Calu3 (cell line): ENCODE data around the gene RAB3IP. TPM values are rescaled to one million over a fixed set of nuclear protein-coding genes. Genes with fewer than 3 reads are reported as not detected.

Source experiments
- BruUV-seq: library from RNA; stranded (reverse); fragments of 400-500 nt; replicated peaks from 2 replicates; lab custom pipeline; 2021; lab: Mats Ljungman, UMichigan
- CTCF ChIA-PET: fragments of 300-600 bp; sonication (Branson Sonifier 250); formaldehyde crosslinking; loops from one replicate; lab custom pipeline; 2022; ENCODE audit warnings: antibody characterized with exemption; lab: Charles Lee
- DNase-seq: peaks from one replicate; pipeline ENCODE4 v3.0.0; 2022
- H3K27ac Mint-ChIP-seq: one replicate; pipeline ENCODE4 v1.8.0; 2022; ENCODE audit warnings: mixed read lengths; ENCODE audit not compliant: unreplicated experiment
- H3K27me3 Mint-ChIP-seq: one replicate; pipeline ENCODE4 v1.8.0; 2022; ENCODE audit warnings: mixed read lengths; ENCODE audit not compliant: unreplicated experiment
- H3K36me3 Mint-ChIP-seq: one replicate; pipeline ENCODE4 v1.8.0; 2022; ENCODE audit warnings: mild to moderate bottlenecking, moderate library complexity, mixed read lengths; ENCODE audit not compliant: insufficient read depth, unreplicated experiment
- H3K4me1 Mint-ChIP-seq: one replicate; pipeline ENCODE4 v1.8.0; 2022; ENCODE audit warnings: mild to moderate bottlenecking, low read depth, mixed read lengths; ENCODE audit not compliant: unreplicated experiment
- H3K4me3 Mint-ChIP-seq: one replicate; pipeline ENCODE4 v1.8.0; 2022; ENCODE audit warnings: mild to moderate bottlenecking, low read depth, moderate library complexity, mixed read lengths; ENCODE audit not compliant: unreplicated experiment
- H3K9me3 Mint-ChIP-seq: one replicate; pipeline ENCODE4 v1.8.0; 2022; ENCODE audit warnings: low read depth, mixed read lengths; ENCODE audit not compliant: unreplicated experiment
- intact Hi-C: fragments of 100-400 bp; cut with micrococcal nuclease; formaldehyde crosslinking; loops from one replicate; pipeline ENCODE4 v1.10.0; 2022; ENCODE audit not compliant: unreplicated experiment
- total RNA-seq: library from RNA; stranded (reverse); gene quantifications from 2 replicates; pipeline ENCODE4 v1.2.3, GENCODE V29; 2022
- TF ChIP-seq, protein P1 (sequence below): fragments of 200-600 bp; IDR thresholded peaks from one replicate; pipeline ENCODE4 v1.8.0; 2022; ENCODE audit warnings: antibody characterized with exemption; ENCODE audit not compliant: unreplicated experiment

Gene RAB3IP
- total RNA-seq, 1 experiment from 2014 or later = 101 TPM

- intact Hi-C loops = no loop called here
- CTCF ChIA-PET = no interaction called here
- no peak for DNase-seq
- TF ChIP-seq, protein P1, sequence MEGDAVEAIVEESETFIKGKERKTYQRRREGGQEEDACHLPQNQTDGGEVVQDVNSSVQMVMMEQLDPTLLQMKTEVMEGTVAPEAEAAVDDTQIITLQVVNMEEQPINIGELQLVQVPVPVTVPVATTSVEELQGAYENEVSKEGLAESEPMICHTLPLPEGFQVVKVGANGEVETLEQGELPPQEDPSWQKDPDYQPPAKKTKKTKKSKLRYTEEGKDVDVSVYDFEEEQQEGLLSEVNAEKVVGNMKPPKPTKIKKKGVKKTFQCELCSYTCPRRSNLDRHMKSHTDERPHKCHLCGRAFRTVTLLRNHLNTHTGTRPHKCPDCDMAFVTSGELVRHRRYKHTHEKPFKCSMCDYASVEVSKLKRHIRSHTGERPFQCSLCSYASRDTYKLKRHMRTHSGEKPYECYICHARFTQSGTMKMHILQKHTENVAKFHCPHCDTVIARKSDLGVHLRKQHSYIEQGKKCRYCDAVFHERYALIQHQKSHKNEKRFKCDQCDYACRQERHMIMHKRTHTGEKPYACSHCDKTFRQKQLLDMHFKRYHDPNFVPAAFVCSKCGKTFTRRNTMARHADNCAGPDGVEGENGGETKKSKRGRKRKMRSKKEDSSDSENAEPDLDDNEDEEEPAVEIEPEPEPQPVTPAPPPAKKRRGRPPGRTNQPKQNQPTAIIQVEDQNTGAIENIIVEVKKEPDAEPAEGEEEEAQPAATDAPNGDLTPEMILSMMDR = no peak
- Mint-ChIP-seq H3K27me3 (no peaks in the 10 kb centered on the region), H3K4me3 (no peak overlapping the region), H3K9me3 (peaks cover 14% of the 10 kb centered on the region), H3K27ac (no peak overlapping the region), H3K4me1 (peaks cover 8% of the 10 kb centered on the region), H3K36me3 (peaks cover 49% of the 10 kb centered on the region)
- no TSS peak for BruUV-seq
These were observed 72.3 kb downstream of the RAB3IP start for GRCh38 chr12:69810870-69811498.

GRCh38 chr12:69816082-69816481, 77.4 kb downstream of the RAB3IP start:
- no peak overlapping the region for H3K27ac Mint-ChIP-seq
- intact Hi-C loops = no loop called here
- no peak overlapping the region for H3K4me3 Mint-ChIP-seq
- no peak for DNase-seq
- CTCF ChIA-PET = no interaction called here
- H3K27me3 Mint-ChIP-seq = no peaks in the 10 kb centered on the region
- BruUV-seq = no TSS peak
- TF ChIP-seq, protein P1 = no peak
- no peaks in the 10 kb centered on the region for H3K9me3 Mint-ChIP-seq
- peaks cover 30% of the 10 kb centered on the region for H3K4me1 Mint-ChIP-seq
- H3K36me3 Mint-ChIP-seq = peaks cover 35% of the 10 kb centered on the region

DNA sequence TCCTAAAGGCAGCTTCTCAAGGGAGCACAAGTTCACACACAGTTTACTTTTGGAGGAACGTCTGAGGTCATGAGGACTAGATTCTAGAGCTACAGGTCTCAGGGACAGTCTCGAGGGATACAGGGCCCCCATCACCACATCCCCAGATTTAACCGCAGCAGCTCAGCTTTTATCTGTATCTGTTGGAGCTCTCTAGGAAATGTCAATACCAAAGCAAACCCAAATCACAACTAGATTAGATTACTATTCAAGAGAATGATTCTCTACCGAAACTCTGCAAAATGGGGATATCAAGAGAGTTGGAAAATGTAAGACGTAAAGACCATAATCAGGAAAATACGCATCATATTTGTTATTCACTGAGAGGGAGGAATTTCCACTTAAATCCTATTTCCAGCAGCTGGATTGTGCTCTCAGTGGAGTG, 82.4 kb downstream of the RAB3IP start:
- Mint-ChIP-seq H3K4me3 (peak overlapping the region; percentile 67), H3K4me1 (peaks cover 68% of the 10 kb centered on the region), H3K36me3 (peaks cover 32% of the 10 kb centered on the region), H3K9me3 (no peaks in the 10 kb centered on the region), H3K27me3 (no peaks in the 10 kb centered on the region), H3K27ac (peak overlapping the region; percentile 97)
- no peak for DNase-seq
- TF ChIP-seq, protein P1 = no peak
- BruUV-seq = TSS peak; percentile 88
- intact Hi-C loops = no loop called here
- CTCF ChIA-PET = interaction anchor here (0.5 to 2.0 kb wide), 7 partner anchors 12 to 1236 kb away, joined by 3 to 12 read pairs (median 4); no protein-coding TSS in a partner anchor

DNA sequence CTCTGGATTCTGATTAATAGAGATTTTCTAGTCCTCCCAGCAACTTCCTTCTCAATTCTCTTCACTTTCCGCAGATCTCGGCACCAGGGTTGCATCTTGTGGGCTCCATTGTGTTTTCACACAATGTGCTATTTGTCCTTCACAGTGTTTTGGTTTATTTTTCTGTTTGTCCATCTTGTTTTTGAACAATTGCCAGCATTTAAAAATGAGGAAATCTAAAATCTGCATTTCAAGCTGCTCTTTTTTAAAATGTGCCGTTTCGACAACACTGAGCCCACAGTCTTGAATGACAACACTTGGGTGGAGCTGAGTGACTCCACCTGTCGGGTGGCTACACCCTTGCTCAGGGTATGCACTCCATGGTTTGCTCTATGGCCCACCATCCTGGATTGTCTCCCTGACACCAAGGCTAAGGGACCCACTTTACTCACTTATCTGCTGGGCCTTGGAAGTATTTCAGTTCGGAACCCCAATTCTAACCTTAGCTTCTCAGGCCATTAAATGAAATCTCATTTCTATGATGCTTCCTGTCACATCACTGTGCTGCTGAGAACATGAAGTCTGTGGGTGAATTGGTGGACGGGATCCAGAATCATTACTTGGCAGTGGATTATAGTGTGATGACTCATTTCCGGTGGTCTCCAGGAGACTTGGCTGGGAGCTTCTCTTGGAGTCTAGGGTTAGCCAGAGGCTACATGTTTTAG, 82.9 kb downstream of the RAB3IP start:
- DNase-seq = peak; percentile 79
- BruUV-seq = no TSS peak
- intact Hi-C loops = no loop called here

More for the DNA sequence above, 82.9 kb downstream of the RAB3IP start:
- CTCF ChIA-PET = interaction anchor here (0.5 to 2.0 kb wide), 9 partner anchors 11 to 1237 kb away, joined by 3 to 12 read pairs (median 5); no protein-coding TSS in a partner anchor
- Mint-ChIP-seq H3K36me3 (peaks cover 27% of the 10 kb centered on the region), H3K27me3 (no peaks in the 10 kb centered on the region), H3K4me3 (peak overlapping the region; percentile 67), H3K27ac (peak overlapping the region; percentile 97), H3K9me3 (no peaks in the 10 kb centered on the region), H3K4me1 (peaks cover 68% of the 10 kb centered on the region)
- TF ChIP-seq, protein P1 = no peak
